C4-2B (cell line): ENCODE measurements around the gene POMT1.

Experiments used
- CTCF ChIP-seq: fragments of 450-650 bp; conservative IDR thresholded peaks from 2 replicates; pipeline ENCODE4 v1.5.1; 2017; ENCODE audit warnings: mild to moderate bottlenecking
- ZFX ChIP-seq: fragments of 450-650 bp; IDR thresholded peaks from 2 replicates; pipeline ENCODE4 v1.6.1; 2017

- no peak for TF ChIP-seq CTCF
- no peak for TF ChIP-seq ZFX
Measured at GRCh38 chr9:131539223-131539923, 36.7 kb downstream of the POMT1 start.
